Erythroblast (primary cell): ENCODE measurements around the gene TSNAX.

Experiments
- GATA1 ChIP-seq: IDR thresholded peaks from 2 replicates; pipeline ENCODE4 v1.6.1; 2011; ENCODE audit warnings: low read depth, mild to moderate bottlenecking, control low read depth, low read length, moderate library complexity
- POLR2A ChIP-seq: IDR thresholded peaks from 2 replicates; pipeline ENCODE4 v1.6.1; 2011; ENCODE audit warnings: mild to moderate bottlenecking, low read length

- no peak for TF ChIP-seq POLR2A
- TF ChIP-seq GATA1 = no peak
Observed at GRCh38 chr1:231606712-231607111, 78.2 kb downstream of the TSNAX start.
